ENCODE results near the gene AIM2. TPM values are rescaled to one million over a fixed set of nuclear protein-coding genes. Genes with fewer than 3 reads are reported as not detected.
A peak's percentile ranks its signal among the peaks of the same experiment; 100 is the strongest.

AIM2 gene
- total and polyA plus RNA-seq, 2 donors, result 3.8 to 7.6 TPM

DNA sequence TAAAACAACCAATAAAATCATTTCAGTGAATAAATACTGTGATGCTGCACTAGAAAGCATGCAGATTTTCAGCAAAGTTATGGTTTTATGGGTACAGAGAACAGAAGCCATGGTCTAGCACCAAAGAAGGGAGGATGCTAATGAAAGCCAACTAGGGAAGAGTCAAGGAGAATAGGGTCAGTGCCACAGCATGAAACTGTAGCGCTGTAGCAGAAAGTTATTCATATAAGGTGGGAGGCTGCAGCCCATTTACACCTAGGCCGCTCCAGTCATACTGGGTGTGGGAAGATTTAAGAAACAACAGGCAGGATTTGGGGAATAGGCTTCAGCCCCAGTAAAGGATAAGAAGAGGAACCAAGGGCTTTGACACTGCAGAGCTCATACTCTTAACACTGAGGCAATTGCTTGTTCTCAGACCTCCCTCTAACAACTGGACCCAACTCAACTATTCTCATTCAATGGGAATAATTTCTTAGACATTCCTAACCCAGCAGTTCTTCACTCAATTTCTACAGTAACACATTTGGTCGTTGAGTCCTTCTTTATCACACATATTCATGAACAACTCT is 62.5 kb downstream of the AIM2 start:
- 90% methylated on average over 3 of the region's 3 CpGs for WGBS

DNA sequence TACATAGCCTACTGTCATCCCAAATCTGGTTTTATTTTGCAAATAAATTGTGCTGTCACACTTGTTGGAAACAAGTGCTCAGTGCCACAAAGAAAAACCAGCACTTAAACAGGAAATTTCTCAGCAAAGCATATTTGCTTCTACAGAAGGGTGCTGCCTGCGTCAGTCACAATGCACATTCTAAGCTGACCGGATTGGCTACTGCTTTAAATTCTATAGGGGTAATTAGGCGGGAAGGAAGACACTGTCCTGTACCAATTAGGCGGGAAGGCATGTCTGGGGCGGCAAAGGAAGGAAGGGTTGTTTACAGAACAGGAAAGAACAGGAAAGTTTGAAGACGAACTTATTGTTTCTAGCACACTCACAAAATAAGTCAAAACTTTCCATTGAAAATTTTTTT is 64.1 kb downstream of the AIM2 start:
- H3K27me3 ChIP-seq (ENCODE audit: control insufficient read depth in 2 of 2, insufficient read depth in 1 of 2, low read length in 1 of 2), result no peaks in the 10 kb centered on the region
- H3K27ac ChIP-seq (ENCODE audit: low read depth in 1 of 2, low read length in 1 of 2), result peak overlapping the region; percentile 76 to 85
- 2% methylated on average over 6 of the region's 6 CpGs for WGBS
- H3K9me3 ChIP-seq (ENCODE audit: control insufficient read depth in 2 of 2, insufficient read depth in 1 of 2, low read length in 1 of 2), result no peaks in the 10 kb centered on the region
- DNase-seq (ENCODE audit: low read depth in 6 of 9, low spot score in 9 of 9), result peak in 7 of 9 donors; percentile 40 to 85 (median 61)
- H3K4me3 ChIP-seq (ENCODE audit: low read length in 2 of 2), result peak overlapping the region; percentile 56 to 66
- H3K4me1 ChIP-seq (ENCODE audit: control insufficient read depth in 2 of 2, insufficient read depth in 2 of 2, low read length in 2 of 2), result peaks cover 10 to 35% of the 10 kb centered on the region in 2 donors
- peaks cover 13 to 35% of the 10 kb centered on the region in 2 donors for H3K36me3 ChIP-seq (ENCODE audit: control insufficient read depth in 2 of 2, insufficient read depth in 2 of 2, low read length in 1 of 2)

More for the DNA sequence above, 62.5 kb downstream of the AIM2 start:
- Histone ChIP-seq H3K9me3 (ENCODE audit: control insufficient read depth in 2 of 2, insufficient read depth in 1 of 2, low read length in 1 of 2) (no peaks in the 10 kb centered on the region), H3K27ac (ENCODE audit: low read depth in 1 of 2, low read length in 1 of 2) (no peak overlapping the region), H3K36me3 (ENCODE audit: control insufficient read depth in 2 of 2, insufficient read depth in 2 of 2, low read length in 1 of 2) (peaks cover 19 to 51% of the 10 kb centered on the region in 2 donors), H3K4me1 (ENCODE audit: control insufficient read depth in 2 of 2, insufficient read depth in 2 of 2, low read length in 2 of 2) (peaks cover 6 to 27% of the 10 kb centered on the region in 2 donors), H3K27me3 (ENCODE audit: control insufficient read depth in 2 of 2, insufficient read depth in 1 of 2, low read length in 1 of 2) (no peaks in the 10 kb centered on the region), H3K4me3 (ENCODE audit: low read length in 2 of 2) (peak overlapping the region in 1 of 2 donors; percentile 10)
- DNase-seq (ENCODE audit: low read depth in 6 of 9, low spot score in 9 of 9), result no peak

Other genes with a start within 250 kb of the AIM2 start
- gene MNDA, start 245.4 kb downstream of the AIM2 start, total RNA-seq, result 21.6 TPM
- gene MNDA, start 245.4 kb downstream of the AIM2 start, polyA plus RNA-seq, result 13.6 TPM
- 8.6 TPM for gene PYHIN1, start 145.2 kb downstream of the AIM2 start, total RNA-seq
- 3.2 TPM for gene PYHIN1, start 145.2 kb downstream of the AIM2 start, polyA plus RNA-seq
- 204 TPM for gene IFI16, start 66.9 kb downstream of the AIM2 start, total RNA-seq
- 254 TPM for gene IFI16, start 66.9 kb downstream of the AIM2 start, polyA plus RNA-seq
- 0.42 TPM for gene CADM3, start 94.8 kb upstream of the AIM2 start, total RNA-seq
- gene CADM3, start 94.8 kb upstream of the AIM2 start, polyA plus RNA-seq, result 1.1 TPM
- 11.6 TPM for gene ACKR1, start 128.1 kb upstream of the AIM2 start, total RNA-seq
- 44.4 TPM for gene ACKR1, start 128.1 kb upstream of the AIM2 start, polyA plus RNA-seq
- gene FCER1A, start 225.6 kb upstream of the AIM2 start, total RNA-seq, result 1.0 TPM
- gene FCER1A, start 225.6 kb upstream of the AIM2 start, polyA plus RNA-seq, result 3.3 TPM